Activated CD4-positive, alpha-beta T cell treated with anti-CD3 and anti-CD28 coated beads, Interleukin-10, Interleukin-2, amounts not matched to agents 100 ng/mL and 50 ng/mL, durations not matched to agents 16 hours and 8 hours (primary cell): ENCODE measurements around the gene CALY.

Source experiments
- DNase-seq: peaks from one replicate; pipeline ENCODE4 v3.0.0-alpha.2; 2020

Gene CALY

GRCh38 chr10:133366130-133366478, 29.4 kb upstream of the CALY start:
- DNase-seq, result no peak

DNA sequence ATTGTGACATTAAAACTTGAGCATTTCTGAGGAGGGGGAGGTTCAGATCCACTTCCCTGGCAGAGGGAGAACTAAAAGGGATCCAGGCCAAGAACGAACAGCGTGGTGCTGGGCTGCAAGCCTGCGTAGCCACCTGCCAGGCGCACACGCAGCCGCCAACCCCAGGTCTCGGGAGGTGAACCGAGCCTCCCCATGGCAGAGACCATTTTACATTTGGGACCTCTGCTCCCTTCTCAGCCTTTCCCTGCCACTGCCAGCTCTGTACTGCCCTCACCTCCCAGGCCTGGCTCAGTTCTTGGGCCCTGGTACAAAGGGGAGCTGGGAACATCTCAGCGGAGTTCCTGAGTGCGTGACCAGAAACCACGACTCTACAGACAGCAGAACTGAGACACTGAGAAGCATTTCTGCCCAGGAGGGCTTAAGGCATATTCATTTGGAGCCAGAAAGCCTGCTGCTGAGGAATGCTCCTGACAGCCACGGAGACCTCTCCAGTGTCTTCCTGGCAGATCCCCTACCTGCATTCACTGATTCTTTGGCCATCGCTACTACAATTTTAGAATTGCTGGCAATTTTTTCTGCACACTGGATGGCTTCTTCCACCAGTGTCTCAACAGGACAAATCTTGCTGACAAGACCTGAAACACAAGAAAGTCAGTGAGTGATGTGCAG, 28.9 kb upstream of the CALY start:
- DNase-seq, result no peak

DNA sequence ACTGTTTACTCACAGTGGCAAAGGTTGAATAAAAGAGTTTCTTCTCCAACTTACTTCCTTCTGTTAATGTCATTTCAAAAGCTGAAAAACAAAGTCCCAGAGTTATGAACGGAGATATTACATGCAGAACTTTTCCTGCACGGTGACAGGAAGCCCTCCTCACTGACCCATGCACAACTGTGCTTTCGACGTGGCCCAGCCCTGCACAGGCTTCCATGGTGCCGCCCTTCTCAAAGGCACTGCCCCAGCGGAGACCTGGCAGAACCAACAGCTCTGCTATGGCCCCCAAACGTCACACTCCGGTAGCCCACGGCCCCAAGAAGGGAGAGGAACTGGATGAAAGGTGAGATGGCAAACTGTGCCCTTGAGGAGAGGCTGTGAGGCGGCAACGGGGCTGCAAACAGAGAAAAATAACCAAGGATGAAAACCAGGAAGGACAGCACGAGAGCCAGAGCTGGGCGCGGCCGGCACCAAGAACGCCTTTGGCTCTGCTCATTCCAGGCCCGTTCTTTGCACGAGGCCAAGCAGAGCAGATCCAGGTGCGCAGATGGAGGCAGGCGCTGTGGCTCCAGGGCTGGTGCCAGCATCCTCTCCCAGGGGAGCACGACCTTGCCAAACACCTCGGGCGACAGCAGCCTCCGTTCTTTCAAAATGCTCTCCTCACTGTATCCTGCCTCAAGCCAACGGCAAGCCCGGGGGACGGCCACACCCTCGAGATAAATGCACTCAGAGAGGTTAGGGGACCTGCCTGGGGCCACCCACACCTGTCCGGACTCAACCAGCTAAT, 28.1 kb upstream of the CALY start:
- no peak for DNase-seq

DNA sequence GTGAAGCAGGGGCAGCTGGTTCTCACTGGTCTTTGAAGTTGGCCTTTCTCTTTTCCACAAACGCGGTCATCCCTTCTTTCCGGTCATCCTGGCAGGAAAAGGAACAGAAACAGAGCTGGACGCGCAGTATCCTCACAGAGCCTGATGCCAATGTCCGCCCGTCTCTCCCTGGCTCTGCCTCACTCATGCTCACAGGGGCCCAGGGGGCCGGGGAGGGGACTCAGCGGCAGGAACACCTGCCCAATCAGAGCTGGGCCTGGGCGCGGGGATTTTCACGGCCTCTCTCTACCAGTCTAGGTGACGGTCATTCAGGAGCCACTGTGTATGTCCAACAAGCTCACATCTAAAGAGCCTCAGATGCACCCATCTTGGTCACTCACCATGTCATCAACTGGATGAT, 26.1 kb upstream of the CALY start:
- no peak for DNase-seq

- no peak for DNase-seq
Measured at GRCh38 chr10:133361773-133362441, 25.2 kb upstream of the CALY start.

DNA sequence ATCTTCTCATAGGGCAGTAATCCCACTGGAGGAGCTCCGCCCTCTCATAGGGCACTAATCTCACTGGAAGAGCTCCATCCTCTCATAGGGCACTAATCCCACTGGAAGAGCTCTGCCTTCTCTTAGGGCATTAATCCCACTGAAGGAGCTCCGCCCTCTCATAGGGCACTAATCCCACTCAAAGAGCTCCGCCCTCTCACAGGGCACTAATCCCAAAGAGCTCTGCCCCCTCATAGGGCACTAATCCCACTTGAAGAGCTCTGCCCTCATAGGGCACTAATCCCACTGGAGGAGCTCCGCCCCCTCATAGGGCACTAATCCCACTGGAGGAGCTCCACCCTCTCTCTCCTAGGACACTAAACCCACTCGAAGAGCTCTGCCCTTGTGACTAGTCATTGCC, 24.5 kb upstream of the CALY start:
- DNase-seq, result no peak

- DNase-seq, result no peak
Measured at GRCh38 chr10:133359972-133360610, 23.4 kb upstream of the CALY start.

DNA sequence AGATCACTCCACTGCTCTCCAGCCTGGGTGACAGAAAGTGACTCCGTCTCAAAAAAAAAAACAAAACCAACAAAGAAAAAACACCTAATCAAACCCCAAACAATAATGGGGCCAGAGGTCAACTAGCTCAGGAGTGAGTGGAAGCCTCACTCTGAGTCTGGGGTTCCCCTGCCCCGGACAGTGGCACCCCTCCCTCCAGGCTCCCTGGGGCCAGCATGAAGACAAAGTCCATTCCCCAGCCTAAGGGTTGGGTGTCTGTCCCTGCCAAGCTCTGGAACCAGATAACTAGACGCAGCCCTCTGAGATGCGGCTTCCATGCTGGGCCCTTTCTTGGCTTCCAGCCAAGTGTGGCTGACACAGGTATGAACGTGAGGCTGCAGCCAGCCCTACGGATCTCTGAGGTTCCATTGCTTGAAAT, 22.9 kb upstream of the CALY start:
- no peak for DNase-seq

- no peak for DNase-seq
Measured at GRCh38 chr10:133358925-133359310, 22.2 kb upstream of the CALY start.

DNA sequence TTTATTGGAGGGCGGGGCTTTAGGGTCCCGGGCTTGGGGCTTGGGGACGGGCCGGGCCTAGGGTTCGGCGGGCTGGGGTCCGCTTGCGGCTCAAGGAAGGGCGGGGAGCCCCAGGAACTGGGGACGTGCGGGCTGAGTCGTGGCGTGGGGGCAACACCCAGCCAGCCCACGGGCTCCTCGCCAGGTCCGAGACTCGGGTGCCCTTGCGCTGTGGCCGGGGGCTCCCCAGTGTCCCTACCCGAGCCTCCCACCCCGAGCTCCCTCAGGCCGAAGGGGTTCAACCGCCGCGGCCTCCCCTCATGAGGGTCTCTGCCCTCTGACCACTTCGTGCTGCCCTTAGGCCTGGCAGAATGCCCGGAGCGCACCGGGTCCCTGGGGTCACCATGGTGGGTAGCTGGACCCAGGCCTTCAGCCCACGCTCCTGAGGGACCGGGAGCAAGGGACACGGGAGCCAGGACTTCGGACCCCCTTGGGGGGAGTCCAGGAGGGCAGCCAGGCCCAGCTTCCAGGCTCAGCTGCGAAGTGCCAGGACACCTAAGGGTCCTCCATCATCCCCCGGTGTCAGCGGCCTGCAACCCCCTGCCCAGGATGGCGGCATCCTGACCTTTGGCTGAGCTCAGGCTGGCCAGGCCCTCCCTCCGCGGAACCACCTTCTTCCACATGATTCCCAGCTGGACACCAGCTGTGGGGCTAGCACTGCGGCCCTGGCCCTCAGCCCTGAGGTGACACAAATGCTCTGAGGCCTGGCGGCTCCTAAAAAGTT, 21.6 kb upstream of the CALY start:
- DNase-seq, result no peak

- peak; percentile 74 for DNase-seq
Measured at GRCh38 chr10:133357285-133358161, 20.8 kb upstream of the CALY start, which contains the start of gene FUOM. Gene FUOM, minus strand, starts transcription at chr10:133358019. Its CDS starts 12 bp downstream, at chr10:133358007.

GRCh38 chr10:133356549-133357284, 20.0 kb upstream of the CALY start:
- DNase-seq, result no peak

GRCh38 chr10:133355991-133356390, 19.3 kb upstream of the CALY start:
- no peak for DNase-seq

- no peak for DNase-seq
Measured at GRCh38 chr10:133355266-133355665, 18.6 kb upstream of the CALY start.

DNA sequence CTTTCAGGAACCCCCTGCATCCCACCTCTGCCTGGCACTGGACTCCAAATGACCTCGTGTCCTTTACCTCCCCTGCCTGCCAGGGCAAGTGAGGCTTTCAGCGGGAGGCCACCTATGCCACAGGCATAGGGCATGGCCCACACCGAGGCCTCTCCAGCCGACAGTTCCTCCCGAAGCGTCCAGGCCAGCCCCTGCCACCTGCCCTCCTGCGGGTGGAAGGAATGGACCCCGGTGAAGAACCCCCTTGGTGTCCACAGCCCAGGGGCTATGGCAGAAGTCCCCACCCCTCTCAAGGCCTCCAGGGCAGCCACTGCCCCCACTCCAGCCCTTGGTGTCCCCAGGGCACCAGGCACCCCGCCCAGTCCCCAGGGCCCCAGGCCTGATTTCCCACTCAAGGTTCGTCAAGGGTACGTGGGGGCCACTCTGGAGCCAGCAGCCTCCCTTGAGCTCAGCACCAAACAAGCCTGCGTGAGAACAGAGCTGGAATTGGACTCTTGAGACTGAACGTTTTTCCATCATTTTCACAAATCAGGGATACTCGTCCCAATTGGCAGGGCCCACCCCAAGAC, 18.1 kb upstream of the CALY start:
- no peak for DNase-seq

GRCh38 chr10:133353988-133354605, 17.4 kb upstream of the CALY start:
- DNase-seq, result no peak

- no peak for DNase-seq
Measured at GRCh38 chr10:133353202-133353959, 16.7 kb upstream of the CALY start.

DNA sequence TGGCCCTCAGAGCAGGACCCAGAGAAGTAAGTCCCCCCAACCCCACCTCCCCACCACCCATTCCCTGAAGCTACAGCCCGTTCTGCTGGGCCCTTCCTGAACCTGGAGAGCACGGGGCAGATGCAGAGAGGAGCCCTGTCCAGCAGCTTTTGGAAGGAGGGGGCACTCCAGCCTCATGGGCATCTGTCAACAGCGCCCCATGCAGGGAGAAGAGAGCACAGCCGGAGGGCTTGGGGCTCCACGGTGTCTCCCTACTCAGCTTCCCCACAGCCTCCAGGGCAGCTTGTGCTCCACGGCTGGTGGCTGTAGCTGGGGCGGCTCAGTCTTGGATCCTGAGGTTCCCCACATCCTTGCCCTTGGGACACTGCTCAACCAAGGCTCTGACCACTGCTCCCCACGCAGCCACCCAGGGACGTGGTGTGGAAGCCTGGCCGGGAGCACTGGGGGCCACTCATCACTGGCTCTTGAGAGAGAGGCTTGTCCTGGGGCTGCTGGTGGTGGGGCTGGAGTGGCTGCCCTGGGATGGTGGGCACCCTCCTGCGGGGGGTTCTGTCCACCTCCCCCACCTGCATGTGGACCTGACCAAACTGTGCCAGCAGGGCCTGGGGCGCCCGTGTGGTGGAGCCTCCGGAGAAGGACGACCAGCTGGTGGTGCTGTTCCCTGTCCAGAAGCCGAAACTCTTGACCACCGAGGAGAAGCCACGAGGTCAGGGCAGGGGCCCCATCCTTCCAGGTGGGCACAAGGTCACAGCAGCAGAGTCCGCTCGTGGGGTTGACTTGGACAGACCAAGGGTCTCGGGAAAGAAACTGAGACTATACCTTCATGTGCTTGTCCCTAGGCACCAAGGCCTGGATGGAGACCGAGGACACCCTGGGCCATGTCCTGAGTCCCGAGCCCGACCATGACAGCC, 15.0 kb upstream of the CALY start:
- DNase-seq, result no peak
